SIG-M5 treated with dmso at 0.1 percent for 504 hours (cell line): ENCODE results near the gene OXNAD1.
A peak's percentile ranks its signal among the peaks of the same experiment; 100 is the strongest.

ENCODE experiments used
- DNase-seq: peaks from one replicate; lab custom pipeline; 2025; ENCODE audit not compliant: unreplicated experiment; lab: John Stamatoyannopoulos, UW

OXNAD1 gene

GRCh38 chr3:16273867-16274266 is 8.9 kb downstream of the OXNAD1 start:
- no peak for DNase-seq

GRCh38 chr3:16277471-16277870 is 12.5 kb downstream of the OXNAD1 start:
- no peak for DNase-seq

GRCh38 chr3:16279010-16279801 is 14.2 kb downstream of the OXNAD1 start:
- no peak for DNase-seq

- DNase-seq: no peak
Observed at GRCh38 chr3:16280671-16281070, 15.7 kb downstream of the OXNAD1 start.

GRCh38 chr3:16284633-16285032 is 19.6 kb downstream of the OXNAD1 start:
- no peak for DNase-seq

- no peak for DNase-seq
Observed at GRCh38 chr3:16286161-16286560, 21.1 kb downstream of the OXNAD1 start.

GRCh38 chr3:16286751-16287543 is 21.9 kb downstream of the OXNAD1 start:
- peak; percentile 42 for DNase-seq

GRCh38 chr3:16288664-16289063 is 23.7 kb downstream of the OXNAD1 start:
- no peak for DNase-seq

- no peak for DNase-seq
Observed at GRCh38 chr3:16289144-16289889, 24.3 kb downstream of the OXNAD1 start.

GRCh38 chr3:16290007-16290826 is 25.2 kb downstream of the OXNAD1 start:
- DNase-seq: peak; percentile 73

- DNase-seq: peak; percentile 82
Observed at GRCh38 chr3:16290827-16291196, 25.8 kb downstream of the OXNAD1 start.

GRCh38 chr3:16294844-16295243 is 29.8 kb downstream of the OXNAD1 start:
- no peak for DNase-seq

- DNase-seq: peak; percentile 38
Observed at GRCh38 chr3:16295298-16295890, 30.4 kb downstream of the OXNAD1 start.

GRCh38 chr3:16297997-16298885 is 33.2 kb downstream of the OXNAD1 start:
- no peak for DNase-seq

GRCh38 chr3:16298891-16299290 is 33.9 kb downstream of the OXNAD1 start:
- no peak for DNase-seq

GRCh38 chr3:16299746-16300145 is 34.7 kb downstream of the OXNAD1 start:
- DNase-seq: no peak

GRCh38 chr3:16300307-16300706 is 35.3 kb downstream of the OXNAD1 start:
- DNase-seq: no peak

GRCh38 chr3:16300881-16301359 is 35.9 kb downstream of the OXNAD1 start:
- DNase-seq: no peak

GRCh38 chr3:16301507-16301906 is 36.5 kb downstream of the OXNAD1 start:
- no peak for DNase-seq
